ENCODE measurements around the gene MYLK2. TPM values are rescaled to one million over a fixed set of nuclear protein-coding genes. Genes with fewer than 3 reads are reported as not detected.

MYLK2 gene
- total RNA-seq, 1 experiment from 2014 or later: 0.74 TPM

DNA sequence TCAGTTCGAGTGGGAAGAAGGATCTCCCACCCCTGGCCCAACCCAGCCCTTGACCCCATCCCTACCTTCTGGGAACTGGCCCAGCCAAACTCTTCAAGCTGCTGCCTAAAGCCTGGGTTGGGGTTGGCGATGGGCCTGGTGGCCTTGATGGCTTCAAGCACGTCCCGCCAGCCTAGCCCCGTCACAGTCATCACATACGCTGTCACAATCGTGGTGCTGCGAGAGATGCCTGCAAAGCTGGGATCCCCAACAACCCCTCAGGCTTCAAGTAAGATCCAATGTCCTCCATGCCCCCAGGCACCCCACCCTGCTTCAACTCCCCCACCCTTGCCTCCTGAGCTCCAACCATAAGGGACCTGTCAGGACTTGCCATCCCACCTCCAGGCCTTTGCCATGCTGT is 43.4 kb downstream of the MYLK2 start:
- H4K8ac ChIP-seq (replicated peaks; ENCODE audit: insufficient read length, low read depth, low read length): no peak overlapping the region
- no peak overlapping the region for H2BK15ac ChIP-seq (ENCODE audit: low read depth, low read length)
- peaks cover 24% of the 10 kb centered on the region for H3K27me3 Mint-ChIP-seq (ENCODE audit: low read depth)
- WGBS (ENCODE audit: extremely low coverage, insufficient read length, low lambda C conversion rate): no CpG with 5 or more reads among the region's 8 CpGs
- DNase-seq: peak; percentile 25
- no peak overlapping the region for H3K4ac ChIP-seq (ENCODE audit: low read depth, low read length)
- H3K9me3 Mint-ChIP-seq: no peaks in the 10 kb centered on the region
- no peak overlapping the region for H3K14ac ChIP-seq (ENCODE audit: insufficient read depth, low read length)
- no peaks in the 10 kb centered on the region; a peak in 1 of 7 replicates for H3K36me3 Mint-ChIP-seq (ENCODE audit: insufficient read depth in 1 of 3, low read depth in 3 of 3)
- no peak overlapping the region for H3K18ac ChIP-seq (ENCODE audit: insufficient read length, low read depth, low read length)
- no peaks in the 10 kb centered on the region for H3K79me1 ChIP-seq (ENCODE audit: insufficient read depth, low read depth, low read length, poor library complexity, severe bottlenecking)
- peaks cover 3% of the 10 kb centered on the region; the same call in 1 of the 2 replicates for H3K4me1 ChIP-seq (ENCODE audit: insufficient read depth, low read length)
- peaks cover 13% of the 10 kb centered on the region for H3K23me2 ChIP-seq (ENCODE audit: insufficient read length, low read depth, low read length, poor library complexity, severe bottlenecking)
- TF ChIP-seq, protein P1, sequence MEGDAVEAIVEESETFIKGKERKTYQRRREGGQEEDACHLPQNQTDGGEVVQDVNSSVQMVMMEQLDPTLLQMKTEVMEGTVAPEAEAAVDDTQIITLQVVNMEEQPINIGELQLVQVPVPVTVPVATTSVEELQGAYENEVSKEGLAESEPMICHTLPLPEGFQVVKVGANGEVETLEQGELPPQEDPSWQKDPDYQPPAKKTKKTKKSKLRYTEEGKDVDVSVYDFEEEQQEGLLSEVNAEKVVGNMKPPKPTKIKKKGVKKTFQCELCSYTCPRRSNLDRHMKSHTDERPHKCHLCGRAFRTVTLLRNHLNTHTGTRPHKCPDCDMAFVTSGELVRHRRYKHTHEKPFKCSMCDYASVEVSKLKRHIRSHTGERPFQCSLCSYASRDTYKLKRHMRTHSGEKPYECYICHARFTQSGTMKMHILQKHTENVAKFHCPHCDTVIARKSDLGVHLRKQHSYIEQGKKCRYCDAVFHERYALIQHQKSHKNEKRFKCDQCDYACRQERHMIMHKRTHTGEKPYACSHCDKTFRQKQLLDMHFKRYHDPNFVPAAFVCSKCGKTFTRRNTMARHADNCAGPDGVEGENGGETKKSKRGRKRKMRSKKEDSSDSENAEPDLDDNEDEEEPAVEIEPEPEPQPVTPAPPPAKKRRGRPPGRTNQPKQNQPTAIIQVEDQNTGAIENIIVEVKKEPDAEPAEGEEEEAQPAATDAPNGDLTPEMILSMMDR (conservative IDR thresholded peaks at IDR 0.05): no peak
- no peaks in the 10 kb centered on the region for H3K27me3 ChIP-seq (ENCODE audit: insufficient read depth, low read length)
- no peak overlapping the region for H2BK5ac ChIP-seq (ENCODE audit: insufficient read length, low read length)
- no peaks in the 10 kb centered on the region for H4K20me1 ChIP-seq (ENCODE audit: control insufficient read depth, insufficient read depth, insufficient read length)
- H3K4me3 Mint-ChIP-seq: peak overlapping the region; percentile 84 to 85
- no peak overlapping the region for H2AFZ ChIP-seq (ENCODE audit: low read length)
- no peak overlapping the region for H3K9ac ChIP-seq (ENCODE audit: extremely low read depth, insufficient read length, low read length)
- no peak overlapping the region for H3T11ph ChIP-seq (ENCODE audit: low read length)
- H2BK20ac ChIP-seq (ENCODE audit: low read depth, low read length, poor library complexity, severe bottlenecking): no peak overlapping the region
- no peaks in the 10 kb centered on the region for H3K9me3 ChIP-seq (ENCODE audit: control insufficient read depth, low read depth, low read length)
- no peak overlapping the region for H3K27ac Mint-ChIP-seq
- H3K56ac ChIP-seq (ENCODE audit: insufficient read length, low read depth, low read length): no peak overlapping the region
- no peak overlapping the region for H4K5ac ChIP-seq (ENCODE audit: insufficient read length, low read depth, low read length)
- no peaks in the 10 kb centered on the region for H3K79me2 ChIP-seq (ENCODE audit: insufficient read depth, low read length)
- peak overlapping the region; percentile 66 for H3K4me2 ChIP-seq (ENCODE audit: insufficient read depth, insufficient read length, low read length)
- H2AK5ac ChIP-seq (ENCODE audit: insufficient read length, low read length): no peak overlapping the region
- H2BK120ac ChIP-seq (ENCODE audit: low read depth, low read length, poor library complexity, severe bottlenecking): no peak overlapping the region
- H3K4me1 Mint-ChIP-seq: peaks cover 30 to 33% of the 10 kb centered on the region in 2 experiments
- no peak overlapping the region for H4K91ac ChIP-seq (ENCODE audit: insufficient read length, low read depth, low read length)
- H3K23ac ChIP-seq (ENCODE audit: insufficient read length, low read depth, low read length): no peak overlapping the region
- no peak overlapping the region for H2BK12ac ChIP-seq (ENCODE audit: insufficient read length, low read depth, low read length)
- no peak overlapping the region for H3K27ac ChIP-seq (ENCODE audit: insufficient read length, low read depth, low read length)

All from H9 (cell line).